ENCODE results near the gene ADGB.

The ADGB gene

GRCh38 chr6:146864300-146864699, 265.5 kb downstream of the ADGB start:
- Mint-ChIP-seq H3K27ac (no peak overlapping the region), H3K4me3 (no peak overlapping the region)

GRCh38 chr6:146864885-146865284, 266.1 kb downstream of the ADGB start:
- Mint-ChIP-seq H3K36me3 (ENCODE audit: low read depth) (no peaks in the 10 kb centered on the region), H3K4me1 (no peaks in the 10 kb centered on the region), H3K27ac (no peak overlapping the region), H3K9me3 (no peaks in the 10 kb centered on the region), H3K4me3 (no peak overlapping the region), H3K27me3 (peaks cover 3% of the 10 kb centered on the region)
- no peak for ATAC-seq
- DNase-seq = no peak

More at GRCh38 chr6:146864300-146864699, 265.5 kb downstream of the ADGB start:
- DNase-seq (no peak), ATAC-seq (no peak)
- Mint-ChIP-seq H3K4me1 (no peaks in the 10 kb centered on the region), H3K36me3 (ENCODE audit: low read depth) (no peaks in the 10 kb centered on the region), H3K27me3 (peaks cover 3% of the 10 kb centered on the region), H3K9me3 (no peaks in the 10 kb centered on the region)

Data from activated naive CD8-positive, alpha-beta T cell treated with anti-CD3 and anti-CD28 coated beads, Interleukin-2, amount 50 U/mL, for 24 hours (primary cell).